ENCODE data around the gene RIPPLY3.

Gene RIPPLY3

DNA sequence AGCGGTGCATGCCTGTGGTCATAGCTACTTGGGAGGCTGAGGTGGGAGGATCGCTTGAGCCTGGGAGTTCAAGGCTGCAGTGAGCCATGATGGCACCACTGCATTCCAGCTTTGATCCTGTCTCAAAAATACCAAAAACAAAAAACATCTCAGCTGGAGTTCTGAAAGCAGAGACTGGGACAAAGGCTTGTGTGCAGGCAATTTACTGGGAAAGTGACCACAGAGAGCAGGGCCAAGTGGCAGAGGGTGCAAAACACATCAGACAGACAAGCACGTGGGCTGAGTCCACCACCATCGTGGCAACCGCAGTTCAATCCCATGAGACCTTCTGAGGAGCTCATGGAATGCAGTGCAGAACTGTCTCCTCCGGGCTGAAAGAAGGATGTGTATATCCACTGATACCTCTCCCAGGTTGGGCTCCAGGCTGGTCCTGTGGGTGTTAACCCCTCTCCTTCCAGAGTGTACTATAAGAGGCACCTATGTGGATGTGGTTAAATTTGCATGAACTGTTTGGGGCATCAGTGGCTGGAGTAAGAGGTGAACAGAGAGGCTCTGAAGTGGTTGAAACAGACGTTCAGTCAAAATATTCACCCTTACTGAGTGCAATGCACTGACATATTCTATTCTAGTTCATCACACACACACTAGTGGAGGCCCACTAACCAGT, 55.6 kb downstream of the RIPPLY3 start:
- TF ChIP-seq SIN3A (IDR thresholded peaks at IDR 0.05; ENCODE audit: borderline replicate concordance, insufficient read depth, low read length) = no peak

- TF ChIP-seq SIN3A (IDR thresholded peaks at IDR 0.05; ENCODE audit: borderline replicate concordance, insufficient read depth, low read length) (no peak), TAF1 (IDR thresholded peaks at IDR 0.05; ENCODE audit: borderline replicate concordance, insufficient read depth, low read length) (no peak), REST (IDR thresholded peaks at IDR 0.05; ENCODE audit: insufficient read depth in 1 of 2, low read depth in 2 of 2, low read length in 2 of 2) (no peak), FOXP2 (optimal IDR thresholded peaks at IDR 0.05; ENCODE audit: borderline replicate concordance, extremely low read depth, extremely low read length, insufficient read depth) (no peak), POLR2AphosphoS5 (IDR thresholded peaks at IDR 0.05; ENCODE audit: low read depth, low read length) (no peak)
Measured at GRCh38 chr21:37062593-37062935, 56.1 kb downstream of the RIPPLY3 start.

- TF ChIP-seq FOXP2 (optimal IDR thresholded peaks at IDR 0.05; ENCODE audit: borderline replicate concordance, extremely low read depth, extremely low read length, insufficient read depth) (no peak), REST (IDR thresholded peaks at IDR 0.05; ENCODE audit: insufficient read depth in 1 of 2, low read depth in 2 of 2, low read length in 2 of 2) (no peak), SIN3A (IDR thresholded peaks at IDR 0.05; ENCODE audit: borderline replicate concordance, insufficient read depth, low read length) (no peak), TAF1 (IDR thresholded peaks at IDR 0.05; ENCODE audit: borderline replicate concordance, insufficient read depth, low read length) (no peak), POLR2AphosphoS5 (IDR thresholded peaks at IDR 0.05; ENCODE audit: low read depth, low read length) (no peak)
Measured at GRCh38 chr21:37063433-37063832, 56.9 kb downstream of the RIPPLY3 start.

DNA sequence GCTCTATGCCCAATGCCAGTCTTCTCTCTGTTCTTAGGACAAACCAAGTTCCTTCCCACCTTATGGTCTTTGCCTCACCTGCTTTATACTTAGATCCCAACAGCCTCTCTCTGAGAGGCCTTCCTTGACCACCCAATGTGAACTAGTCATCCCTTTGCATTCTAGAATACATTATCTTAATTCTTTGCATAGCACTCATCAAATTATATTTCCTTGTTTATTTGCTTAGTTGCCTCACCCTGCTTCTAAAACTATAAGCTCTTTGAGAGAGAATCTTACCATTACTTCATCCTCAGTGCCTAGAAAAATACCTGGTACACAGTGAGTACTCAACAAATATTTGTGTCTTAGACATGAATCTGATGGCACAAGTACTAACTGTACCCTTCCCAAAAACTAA, 58.3 kb downstream of the RIPPLY3 start:
- TF ChIP-seq TAF1 (IDR thresholded peaks at IDR 0.05; ENCODE audit: borderline replicate concordance, insufficient read depth, low read length) = no peak
- TF ChIP-seq SIN3A (IDR thresholded peaks at IDR 0.05; ENCODE audit: borderline replicate concordance, insufficient read depth, low read length) = no peak
- TF ChIP-seq POLR2AphosphoS5 (IDR thresholded peaks at IDR 0.05; ENCODE audit: low read depth, low read length) = no peak
- no peak for TF ChIP-seq REST (IDR thresholded peaks at IDR 0.05; ENCODE audit: insufficient read depth in 1 of 2, low read depth in 2 of 2, low read length in 2 of 2)
- TF ChIP-seq FOXP2 (optimal IDR thresholded peaks at IDR 0.05; ENCODE audit: borderline replicate concordance, extremely low read depth, extremely low read length, insufficient read depth) = no peak

DNA sequence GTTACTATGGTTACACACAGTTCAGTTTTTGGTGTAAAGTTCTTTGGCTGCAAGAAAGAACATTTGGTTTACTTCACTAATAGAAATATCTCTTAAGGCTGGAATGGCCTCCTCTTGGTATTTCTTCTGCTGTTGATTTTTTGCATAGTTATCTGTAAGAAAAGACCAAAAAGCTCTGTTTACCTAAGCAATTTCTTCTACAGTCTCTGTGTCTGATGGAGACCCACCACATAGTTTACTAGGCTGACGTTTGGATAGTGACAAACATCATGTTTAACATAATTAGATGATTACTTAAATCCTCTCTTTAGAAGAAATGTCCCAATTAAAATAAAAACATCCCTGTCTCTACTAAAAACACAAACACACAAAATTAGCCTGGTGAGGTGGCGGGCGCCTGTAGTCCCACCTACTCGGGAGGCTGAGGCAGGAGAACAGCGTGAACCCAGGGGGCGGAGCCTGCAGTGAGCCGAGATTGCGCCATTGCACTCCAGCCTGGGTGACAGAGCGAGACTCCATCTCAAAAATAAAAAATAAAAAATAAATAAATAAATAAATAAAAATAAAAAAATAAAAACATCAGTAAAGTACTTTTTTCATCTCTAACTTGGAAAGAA, 59.2 kb downstream of the RIPPLY3 start:
- no peak for TF ChIP-seq SIN3A (IDR thresholded peaks at IDR 0.05; ENCODE audit: borderline replicate concordance, insufficient read depth, low read length)
- TF ChIP-seq FOXP2 (optimal IDR thresholded peaks at IDR 0.05; ENCODE audit: borderline replicate concordance, extremely low read depth, extremely low read length, insufficient read depth) = no peak
- TF ChIP-seq POLR2AphosphoS5 (IDR thresholded peaks at IDR 0.05; ENCODE audit: low read depth, low read length) = no peak

Measured in PFSK-1 (cell line).